Measurements from ENCODE around the gene KSR1. TPM values are rescaled to one million over a fixed set of nuclear protein-coding genes. Genes with fewer than 3 reads are reported as not detected.
A peak's percentile ranks its signal among the peaks of the same experiment; 100 is the strongest.
"Not testable (repeated sequence)": the region's sequence is repeated elsewhere in the genome, so short reads cannot be mapped to it uniquely, and the experiment has no call there.

The KSR1 gene
- total RNA-seq, 1 donor from 2014 or later, result 9.5 TPM

DNA sequence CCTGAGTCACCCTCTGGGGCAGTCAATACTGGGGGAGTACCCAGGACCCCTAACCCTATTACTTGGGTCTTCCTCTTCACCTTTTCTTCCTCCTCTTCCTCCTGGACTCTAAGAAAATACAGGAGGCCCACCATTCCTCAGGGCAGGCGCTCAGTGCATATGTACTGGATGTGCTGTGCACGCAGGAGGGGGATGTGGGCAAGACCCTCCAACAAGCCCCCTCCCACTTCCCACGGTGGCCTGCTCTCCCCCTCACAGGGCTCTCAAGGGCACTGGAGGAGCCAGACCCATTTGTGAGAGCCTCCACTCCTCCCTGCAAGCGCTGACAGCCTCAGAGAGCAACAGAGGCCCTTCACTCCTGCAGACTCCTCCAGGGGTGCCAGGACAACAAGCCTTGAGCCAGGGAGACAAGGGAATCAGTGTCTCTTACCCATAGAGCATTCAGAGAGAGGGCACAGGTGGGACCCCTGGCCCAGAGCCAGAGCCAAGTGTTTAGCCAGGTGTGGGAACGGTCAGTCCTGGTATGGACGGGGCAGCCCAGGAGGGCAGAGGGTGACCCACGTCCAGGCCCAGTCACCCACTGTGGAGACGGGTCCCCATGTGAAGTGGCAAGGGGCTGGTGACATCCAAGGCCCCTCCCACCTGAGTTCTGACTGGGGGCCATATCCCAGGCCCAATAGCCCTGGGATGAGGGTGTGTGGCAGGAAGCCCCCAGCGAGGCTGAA lies 27.3 kb upstream of the KSR1 start:
- no peak overlapping the region for H3K4me3 ChIP-seq
- no peaks in the 10 kb centered on the region for H3K4me1 ChIP-seq
- H3K36me3 ChIP-seq, result no peaks in the 10 kb centered on the region
- no peak for DNase-seq
- no peaks in the 10 kb centered on the region for H3K27me3 ChIP-seq (ENCODE audit: low read depth)
- intact Hi-C loops (cut with micrococcal nuclease), result no loop called here
- TF ChIP-seq, protein P1, sequence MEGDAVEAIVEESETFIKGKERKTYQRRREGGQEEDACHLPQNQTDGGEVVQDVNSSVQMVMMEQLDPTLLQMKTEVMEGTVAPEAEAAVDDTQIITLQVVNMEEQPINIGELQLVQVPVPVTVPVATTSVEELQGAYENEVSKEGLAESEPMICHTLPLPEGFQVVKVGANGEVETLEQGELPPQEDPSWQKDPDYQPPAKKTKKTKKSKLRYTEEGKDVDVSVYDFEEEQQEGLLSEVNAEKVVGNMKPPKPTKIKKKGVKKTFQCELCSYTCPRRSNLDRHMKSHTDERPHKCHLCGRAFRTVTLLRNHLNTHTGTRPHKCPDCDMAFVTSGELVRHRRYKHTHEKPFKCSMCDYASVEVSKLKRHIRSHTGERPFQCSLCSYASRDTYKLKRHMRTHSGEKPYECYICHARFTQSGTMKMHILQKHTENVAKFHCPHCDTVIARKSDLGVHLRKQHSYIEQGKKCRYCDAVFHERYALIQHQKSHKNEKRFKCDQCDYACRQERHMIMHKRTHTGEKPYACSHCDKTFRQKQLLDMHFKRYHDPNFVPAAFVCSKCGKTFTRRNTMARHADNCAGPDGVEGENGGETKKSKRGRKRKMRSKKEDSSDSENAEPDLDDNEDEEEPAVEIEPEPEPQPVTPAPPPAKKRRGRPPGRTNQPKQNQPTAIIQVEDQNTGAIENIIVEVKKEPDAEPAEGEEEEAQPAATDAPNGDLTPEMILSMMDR (IDR thresholded peaks at IDR 0.05; ENCODE audit: borderline replicate concordance), result no peak
- H3K27ac ChIP-seq (replicated peaks), result no peak overlapping the region
- peaks cover 6% of the 10 kb centered on the region for H3K9me3 ChIP-seq (replicated peaks)

DNA sequence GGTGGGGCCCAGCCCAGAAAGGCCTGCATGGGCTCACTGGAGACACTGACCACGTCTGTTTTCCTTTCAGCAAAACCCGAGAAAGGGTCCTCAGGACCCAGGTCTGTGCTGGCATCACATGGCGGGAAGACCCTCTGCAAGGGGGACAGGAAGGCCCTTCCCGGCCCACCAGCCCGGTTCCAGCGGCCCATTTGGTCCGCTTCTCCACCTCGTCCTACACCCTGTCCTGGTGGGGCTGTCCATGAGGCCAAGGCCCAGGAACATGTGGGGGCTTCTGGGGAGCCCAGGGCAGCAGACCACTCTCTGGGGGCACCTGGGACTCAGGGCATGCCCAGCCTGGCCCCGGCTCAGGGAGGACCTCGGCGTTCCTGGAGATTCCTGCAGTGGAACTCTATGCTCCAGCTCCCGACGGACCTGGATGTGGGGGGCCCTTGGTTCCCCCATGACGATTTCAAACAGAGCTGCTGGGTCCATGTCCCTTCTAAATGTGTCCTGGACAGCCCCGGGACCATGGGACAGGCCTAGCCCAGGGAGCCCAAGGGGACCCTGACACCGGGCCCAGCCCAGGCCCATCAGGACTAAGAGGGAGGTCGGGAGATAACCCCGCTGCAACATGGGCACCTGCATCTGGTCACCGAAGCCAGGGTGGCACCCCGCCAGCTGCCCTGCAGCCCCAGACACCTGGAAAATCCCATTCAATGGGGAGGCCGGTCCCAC lies 26.4 kb upstream of the KSR1 start:
- TF ChIP-seq, protein P1 (IDR thresholded peaks at IDR 0.05; ENCODE audit: borderline replicate concordance), result no peak
- H3K27ac ChIP-seq (replicated peaks), result no peak overlapping the region
- no peaks in the 10 kb centered on the region for H3K27me3 ChIP-seq (ENCODE audit: low read depth)
- intact Hi-C loops (cut with micrococcal nuclease), result no loop called here
- H3K36me3 ChIP-seq, result no peaks in the 10 kb centered on the region
- DNase-seq, result no peak
- H3K9me3 ChIP-seq (replicated peaks), result peaks cover 6% of the 10 kb centered on the region
- H3K4me3 ChIP-seq, result no peak overlapping the region
- no peaks in the 10 kb centered on the region for H3K4me1 ChIP-seq

DNA sequence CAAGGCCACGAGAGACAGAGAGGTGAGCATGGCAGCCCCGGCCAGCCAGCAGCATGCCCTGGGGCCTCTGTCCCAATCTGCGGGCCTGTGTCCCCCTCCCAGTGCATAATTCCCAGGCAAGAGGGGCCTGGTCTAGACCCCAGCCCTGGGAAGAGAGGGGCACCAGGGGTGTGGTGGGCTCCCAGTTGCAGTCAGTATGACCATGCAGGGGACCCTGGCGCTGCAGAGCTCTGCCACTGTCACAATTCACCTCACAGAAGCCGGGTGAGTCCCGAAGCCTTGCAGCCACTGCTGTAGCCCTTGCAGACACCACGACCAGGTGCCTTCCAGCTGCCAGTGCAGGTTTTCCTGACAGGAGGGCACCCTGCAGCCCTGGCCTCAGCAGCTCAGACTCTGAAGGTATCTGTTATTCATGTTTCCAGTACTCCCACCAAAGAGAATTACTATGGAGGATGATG lies 25.8 kb upstream of the KSR1 start:
- Histone ChIP-seq H3K36me3 (no peaks in the 10 kb centered on the region), H3K9me3 (replicated peaks) (peaks cover 6% of the 10 kb centered on the region), H3K27me3 (ENCODE audit: low read depth) (no peaks in the 10 kb centered on the region), H3K27ac (replicated peaks) (no peak overlapping the region), H3K4me3 (no peak overlapping the region), H3K4me1 (no peaks in the 10 kb centered on the region)
- intact Hi-C loops (cut with micrococcal nuclease), result no loop called here
- DNase-seq, result no peak
- TF ChIP-seq, protein P1 (IDR thresholded peaks at IDR 0.05; ENCODE audit: borderline replicate concordance), result no peak

DNA sequence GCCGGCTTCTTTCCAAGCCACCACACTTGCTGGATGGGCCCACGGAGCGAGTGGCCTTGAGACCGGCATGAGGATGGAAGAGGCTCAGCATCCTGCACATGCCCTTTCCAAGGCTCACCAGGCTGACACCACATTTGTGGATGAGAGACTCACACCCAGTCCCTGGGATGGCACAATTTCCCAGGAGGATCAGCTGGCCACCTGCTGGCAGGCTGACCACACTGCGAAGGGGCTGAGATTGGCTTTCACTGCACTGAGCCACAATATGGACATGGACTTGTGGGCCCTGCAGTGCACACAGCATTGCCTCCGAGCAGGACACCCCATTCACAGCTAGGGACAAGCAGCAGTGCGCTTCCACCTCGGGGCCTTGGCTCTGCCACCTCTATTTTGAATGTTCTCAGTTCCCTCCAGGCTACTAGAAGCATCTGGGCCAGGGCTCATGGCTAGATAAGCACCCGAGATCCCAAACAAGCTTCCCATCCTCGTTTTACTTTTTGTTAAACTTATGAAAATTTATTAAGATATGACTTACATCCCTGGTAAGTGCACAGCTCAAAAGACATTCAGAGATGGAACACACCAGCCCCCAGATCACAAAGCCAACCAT lies 25.3 kb upstream of the KSR1 start:
- DNase-seq, result peak; percentile 28

DNA sequence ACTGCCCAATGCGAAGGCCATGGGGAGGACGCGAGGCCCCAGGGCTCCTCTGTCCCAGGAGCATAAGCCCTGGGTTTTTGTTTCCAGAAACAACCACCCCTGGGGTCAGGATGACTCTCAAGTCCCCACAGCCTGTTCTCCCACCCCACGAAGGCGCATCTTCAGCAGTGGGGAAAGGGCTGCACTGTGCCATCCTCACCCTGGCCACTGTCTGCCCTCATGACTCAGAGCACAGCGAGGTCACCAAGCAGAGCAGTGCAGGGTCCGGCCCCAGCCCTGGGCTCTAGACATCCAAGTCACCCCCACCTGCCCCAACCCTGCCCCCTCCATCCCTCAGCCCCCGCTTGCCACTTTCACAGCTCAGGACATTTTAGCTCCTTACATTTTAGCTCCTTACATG lies 22.7 kb upstream of the KSR1 start:
- no peaks in the 10 kb centered on the region for H3K4me1 ChIP-seq
- H3K36me3 ChIP-seq, result no peaks in the 10 kb centered on the region
- no peak for DNase-seq
- no peaks in the 10 kb centered on the region for H3K27me3 ChIP-seq (ENCODE audit: low read depth)
- no peak overlapping the region for H3K27ac ChIP-seq (replicated peaks)
- H3K4me3 ChIP-seq, result no peak overlapping the region
- intact Hi-C loops (cut with micrococcal nuclease), result no loop called here
- no peaks in the 10 kb centered on the region for H3K9me3 ChIP-seq (replicated peaks)
- TF ChIP-seq, protein P1 (IDR thresholded peaks at IDR 0.05; ENCODE audit: borderline replicate concordance), result no peak

More for the DNA sequence above, 25.3 kb upstream of the KSR1 start:
- TF ChIP-seq, protein P1 (IDR thresholded peaks at IDR 0.05; ENCODE audit: borderline replicate concordance), result peak; percentile 66
- intact Hi-C loops (cut with micrococcal nuclease), result no loop called here
- Histone ChIP-seq H3K4me3 (no peak overlapping the region), H3K27ac (replicated peaks) (no peak overlapping the region), H3K27me3 (ENCODE audit: low read depth) (no peaks in the 10 kb centered on the region), H3K36me3 (no peaks in the 10 kb centered on the region), H3K9me3 (replicated peaks) (peaks cover 6% of the 10 kb centered on the region), H3K4me1 (no peaks in the 10 kb centered on the region)

DNA sequence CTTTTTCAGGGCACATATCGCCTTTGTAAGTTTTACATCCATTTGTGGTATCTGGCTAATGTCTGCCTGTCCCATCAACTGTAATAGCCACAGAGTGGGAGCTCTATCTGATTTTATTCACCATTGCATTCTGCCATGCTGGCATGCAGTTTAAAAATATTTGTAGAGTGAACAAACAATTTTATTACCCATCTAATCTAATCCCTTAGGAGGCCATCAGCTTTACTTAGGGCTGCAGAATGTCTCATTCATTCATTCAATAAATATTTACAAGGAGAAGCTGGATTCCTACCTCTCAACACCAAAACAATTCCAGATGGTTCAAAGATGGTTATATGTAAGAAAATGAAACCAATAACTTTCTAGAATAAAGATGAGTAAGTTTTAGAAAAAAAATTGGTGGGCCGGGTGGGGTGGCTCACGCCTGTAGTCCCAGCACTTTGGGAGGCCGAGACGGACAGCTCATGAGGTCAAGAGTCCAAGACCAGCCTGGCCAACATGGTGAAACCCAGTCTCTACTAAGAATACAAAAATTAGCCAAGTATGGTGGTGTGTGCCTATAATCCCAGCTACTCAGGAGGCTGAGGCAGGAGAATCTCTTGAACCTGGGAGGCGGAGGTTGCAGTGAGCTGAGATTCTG lies 20.7 kb upstream of the KSR1 start:
- H3K27me3 ChIP-seq (ENCODE audit: low read depth); H3K36me3 ChIP-seq; intact Hi-C loops (cut with micrococcal nuclease); H3K4me1 ChIP-seq; H3K4me3 ChIP-seq; H3K9me3 ChIP-seq (replicated peaks); H3K27ac ChIP-seq (replicated peaks); DNase-seq: not testable (repeated sequence)
